Neuron (in vitro differentiated cells): ENCODE results near the gene USP53.

Experiments
- H2AFZ ChIP-seq: one replicate; pipeline ENCODE4 v1.6.1; 2013; ENCODE audit warnings: low read depth, mild to moderate bottlenecking, inconsistent platforms, low read length, moderate library complexity
- H3K27me3 ChIP-seq: one replicate; pipeline ENCODE4 v1.6.1; 2013; ENCODE audit warnings: low read length; ENCODE audit not compliant: insufficient read depth
- H3K36me3 ChIP-seq: one replicate; pipeline ENCODE4 v1.6.1; 2013; ENCODE audit warnings: low read length; ENCODE audit not compliant: insufficient read depth
- H3K4me1 ChIP-seq: one replicate; pipeline ENCODE4 v1.6.1; 2013; ENCODE audit warnings: low read length; ENCODE audit not compliant: insufficient read depth
- H3K4me3 ChIP-seq: 2 replicates; pipeline ENCODE4 v1.5.1; 2013; ENCODE audit warnings: mild to moderate bottlenecking, low read length, moderate library complexity
- H3K9me3 ChIP-seq: one replicate; pipeline ENCODE4 v1.6.1; 2013; ENCODE audit warnings: low read length

The USP53 gene

DNA sequence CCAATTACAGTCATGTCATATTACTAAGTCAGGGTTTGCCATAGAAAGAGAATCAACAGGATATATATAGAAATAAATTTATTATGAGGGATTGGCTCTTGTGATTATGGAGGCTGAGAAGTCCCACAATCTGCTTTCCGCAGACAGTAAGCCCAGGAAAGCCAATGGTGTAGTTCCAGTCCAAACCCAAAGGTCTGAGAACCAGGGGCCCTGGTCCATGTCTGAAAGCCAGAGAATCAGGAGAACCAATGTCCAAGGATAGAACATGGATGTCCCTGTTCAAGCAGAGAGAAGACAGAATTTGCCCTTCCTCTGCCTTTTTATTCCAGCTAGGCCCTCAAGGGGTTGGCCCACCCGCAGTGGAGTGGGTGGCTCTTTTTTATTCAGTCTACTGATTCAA lies 83.8 kb downstream of the USP53 start:
- Histone ChIP-seq H3K9me3 (peaks cover 2% of the 10 kb centered on the region), H3K4me3 (no peak overlapping the region), H3K27me3 (no peaks in the 10 kb centered on the region), H3K4me1 (peaks cover 3% of the 10 kb centered on the region), H3K36me3 (peaks cover 3% of the 10 kb centered on the region), H2AFZ (no peak overlapping the region)

GRCh38 chr4:119297795-119298194 lies 85.3 kb downstream of the USP53 start:
- Histone ChIP-seq H3K4me3 (no peak overlapping the region), H3K36me3 (no peaks in the 10 kb centered on the region), H3K4me1 (peaks cover 3% of the 10 kb centered on the region), H3K9me3 (peaks cover 2% of the 10 kb centered on the region), H2AFZ (no peak overlapping the region), H3K27me3 (no peaks in the 10 kb centered on the region)

GRCh38 chr4:119299260-119299671 lies 86.8 kb downstream of the USP53 start:
- no peaks in the 10 kb centered on the region for H3K36me3 ChIP-seq
- H3K4me3 ChIP-seq: peak overlapping the region; percentile 68
- H3K4me1 ChIP-seq: peaks cover 3% of the 10 kb centered on the region
- H3K27me3 ChIP-seq: no peaks in the 10 kb centered on the region
- no peak overlapping the region for H2AFZ ChIP-seq
- H3K9me3 ChIP-seq: peaks cover 2% of the 10 kb centered on the region

GRCh38 chr4:119299741-119300100 lies 87.2 kb downstream of the USP53 start:
- Histone ChIP-seq H3K4me3 (peak overlapping the region; percentile 68), H2AFZ (no peak overlapping the region), H3K4me1 (peaks cover 3% of the 10 kb centered on the region), H3K9me3 (peaks cover 2% of the 10 kb centered on the region), H3K27me3 (no peaks in the 10 kb centered on the region), H3K36me3 (no peaks in the 10 kb centered on the region)

DNA sequence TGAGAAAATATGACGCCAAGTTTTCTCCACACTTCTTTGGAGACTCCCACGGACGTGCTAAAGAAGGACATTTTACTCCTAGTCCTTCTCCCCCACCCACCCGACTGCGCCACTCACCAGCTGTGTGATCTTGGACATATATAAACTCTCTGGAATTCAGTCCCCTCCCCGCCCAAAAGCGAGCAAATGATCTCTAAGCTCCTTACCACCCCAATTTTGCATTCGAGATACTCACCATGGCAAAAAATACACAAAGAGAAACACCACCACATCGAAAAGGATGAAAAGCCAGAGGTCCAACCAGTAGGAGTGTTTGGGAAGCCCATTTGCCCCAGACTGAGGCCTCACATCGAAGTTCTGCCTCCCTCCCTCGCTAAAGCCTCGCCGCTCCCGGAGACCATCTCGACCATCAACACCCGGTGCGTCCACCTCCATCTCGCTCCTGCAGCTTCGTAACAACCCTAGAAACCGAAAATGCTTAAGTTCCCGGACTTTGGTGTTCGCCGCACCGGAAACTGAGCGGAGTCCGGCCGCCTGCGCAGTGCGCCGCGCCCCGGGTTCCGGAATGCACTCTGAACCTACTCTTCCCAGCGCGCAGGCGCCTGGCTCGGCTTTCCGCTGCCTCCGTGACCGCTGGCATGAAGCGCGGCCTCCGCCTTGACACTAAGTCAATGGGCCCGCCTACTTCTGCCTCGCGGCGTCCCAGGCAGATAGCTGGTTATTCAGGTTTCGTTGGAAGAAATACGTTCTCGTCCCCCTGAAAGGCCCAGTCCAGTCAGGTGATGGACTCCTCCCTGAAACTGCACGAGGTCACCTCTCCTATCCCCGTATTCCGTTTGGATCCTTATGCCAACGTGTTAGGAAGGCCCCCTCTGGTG lies 87.8 kb downstream of the USP53 start:
- H3K27me3 ChIP-seq: no peaks in the 10 kb centered on the region
- H3K9me3 ChIP-seq: peaks cover 2% of the 10 kb centered on the region
- peak overlapping the region; percentile 46 for H2AFZ ChIP-seq
- H3K36me3 ChIP-seq: no peaks in the 10 kb centered on the region
- H3K4me3 ChIP-seq: peak overlapping the region; percentile 68
- peaks cover 3% of the 10 kb centered on the region for H3K4me1 ChIP-seq

GRCh38 chr4:119302073-119302832 lies 89.7 kb downstream of the USP53 start:
- Histone ChIP-seq H3K4me1 (peaks cover 3% of the 10 kb centered on the region), H3K9me3 (peaks cover 2% of the 10 kb centered on the region), H2AFZ (no peak overlapping the region), H3K27me3 (no peaks in the 10 kb centered on the region), H3K36me3 (no peaks in the 10 kb centered on the region), H3K4me3 (no peak overlapping the region)

DNA sequence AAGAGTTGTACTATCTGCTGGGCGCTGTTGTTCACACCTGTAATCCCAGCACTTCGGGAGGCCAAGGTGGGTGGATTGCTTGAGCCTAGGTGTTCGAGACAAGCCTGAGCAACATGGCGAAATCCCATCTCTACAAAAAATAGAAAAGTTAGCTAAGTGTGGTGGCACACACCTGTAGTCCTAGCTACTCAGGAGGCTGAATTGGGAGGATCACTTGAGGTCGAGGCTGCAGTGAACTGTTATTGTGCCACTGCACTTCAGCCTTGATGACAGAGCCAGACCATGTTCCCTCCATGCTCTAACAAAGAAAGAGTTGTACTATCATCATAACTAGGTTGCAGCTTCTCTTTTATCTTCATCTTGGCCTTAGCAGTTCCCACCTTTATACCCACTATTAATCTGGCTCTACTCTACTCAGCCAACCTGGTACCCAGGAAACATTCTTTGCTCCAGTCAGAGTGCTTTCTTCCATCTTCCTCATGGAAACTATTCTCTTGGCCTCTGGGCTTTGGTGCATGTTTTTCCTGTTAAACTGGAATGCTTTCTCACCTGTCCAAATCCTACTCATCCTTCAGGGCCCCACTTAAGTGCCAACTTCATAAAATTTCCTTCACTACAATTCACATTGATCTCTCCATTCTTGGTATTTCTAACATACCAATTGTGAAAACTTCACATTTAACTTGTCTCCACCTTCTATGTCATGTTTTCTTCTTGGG lies 91.2 kb downstream of the USP53 start:
- Histone ChIP-seq H3K27me3 (no peaks in the 10 kb centered on the region), H3K4me1 (peaks cover 3% of the 10 kb centered on the region), H3K9me3 (no peaks in the 10 kb centered on the region), H2AFZ (no peak overlapping the region), H3K36me3 (no peaks in the 10 kb centered on the region), H3K4me3 (no peak overlapping the region)

- H2AFZ ChIP-seq: no peak overlapping the region
- H3K4me1 ChIP-seq: peaks cover 3% of the 10 kb centered on the region
- H3K9me3 ChIP-seq: no peaks in the 10 kb centered on the region
- no peaks in the 10 kb centered on the region for H3K36me3 ChIP-seq
- H3K4me3 ChIP-seq: no peak overlapping the region
- H3K27me3 ChIP-seq: no peaks in the 10 kb centered on the region
These were observed 91.9 kb downstream of the USP53 start for GRCh38 chr4:119304431-119304830.

DNA sequence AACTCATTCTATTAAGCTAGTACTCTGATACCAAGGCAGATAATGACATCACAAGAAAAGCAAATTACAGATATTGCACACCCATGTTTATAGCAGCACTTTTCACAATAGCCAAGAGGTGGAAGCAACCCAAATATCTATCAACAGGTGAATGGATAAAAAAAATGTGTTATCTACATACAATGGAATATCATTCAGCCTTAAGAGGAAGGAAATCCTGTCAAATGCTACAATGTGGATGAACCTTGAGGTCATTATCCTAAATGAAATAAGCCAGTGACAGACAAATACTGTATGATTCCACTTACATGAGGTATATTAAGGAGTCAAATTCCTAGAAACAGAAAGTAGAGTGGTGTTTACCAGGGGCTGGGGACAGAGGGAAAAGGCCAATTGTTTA lies 95.1 kb downstream of the USP53 start:
- Histone ChIP-seq H3K9me3 (no peaks in the 10 kb centered on the region), H3K27me3 (no peaks in the 10 kb centered on the region), H2AFZ (no peak overlapping the region), H3K36me3 (no peaks in the 10 kb centered on the region), H3K4me1 (no peaks in the 10 kb centered on the region), H3K4me3 (no peak overlapping the region)

GRCh38 chr4:119310826-119311225 lies 98.3 kb downstream of the USP53 start:
- H2AFZ ChIP-seq: no peak overlapping the region
- H3K4me3 ChIP-seq: no peak overlapping the region
- H3K27me3 ChIP-seq: peaks cover 3% of the 10 kb centered on the region
- no peaks in the 10 kb centered on the region for H3K4me1 ChIP-seq
- H3K36me3 ChIP-seq: no peaks in the 10 kb centered on the region
- H3K9me3 ChIP-seq: no peaks in the 10 kb centered on the region

DNA sequence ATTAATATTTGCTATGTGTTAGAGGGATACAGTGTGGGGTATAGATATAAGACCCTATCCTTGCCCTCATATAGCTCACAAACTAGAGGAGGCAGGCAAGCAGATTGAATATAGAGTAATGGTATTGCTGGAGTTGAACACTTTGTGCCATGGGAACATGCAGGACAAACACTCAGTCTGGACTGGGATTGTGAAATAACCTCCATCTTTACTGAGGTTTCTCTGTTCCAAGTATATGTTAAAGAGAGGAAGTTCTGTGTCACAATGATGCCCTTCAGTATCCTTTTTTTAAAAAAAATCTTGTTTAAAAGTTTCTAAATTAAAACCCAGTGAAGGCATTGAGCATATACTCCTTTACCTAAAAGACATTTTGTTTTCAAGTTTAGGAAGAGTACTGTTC lies 100.7 kb downstream of the USP53 start:
- Histone ChIP-seq H3K4me3 (no peak overlapping the region), H3K9me3 (no peaks in the 10 kb centered on the region), H2AFZ (no peak overlapping the region), H3K27me3 (peaks cover 3% of the 10 kb centered on the region), H3K36me3 (no peaks in the 10 kb centered on the region), H3K4me1 (no peaks in the 10 kb centered on the region)

DNA sequence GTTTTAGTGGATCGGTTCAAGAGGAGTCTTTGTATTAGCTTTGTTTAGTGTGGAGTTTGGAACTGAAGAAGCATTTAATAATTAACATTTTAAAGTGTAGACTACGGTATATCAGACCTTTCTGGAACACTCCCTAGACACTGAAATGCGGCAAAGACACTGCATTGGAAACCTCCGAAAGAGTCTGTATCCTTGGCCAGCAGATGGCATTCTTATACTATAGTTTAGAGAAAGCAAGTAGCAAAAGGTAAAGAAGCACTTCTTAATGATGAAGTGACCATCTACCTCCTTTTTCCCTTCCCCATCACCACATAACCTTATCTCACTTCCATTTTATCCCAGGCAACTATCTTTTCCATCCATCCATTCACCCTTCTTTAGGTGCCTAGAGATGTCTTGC lies 101.8 kb downstream of the USP53 start:
- Histone ChIP-seq H3K27me3 (peaks cover 3% of the 10 kb centered on the region), H2AFZ (no peak overlapping the region), H3K9me3 (no peaks in the 10 kb centered on the region), H3K4me3 (no peak overlapping the region), H3K4me1 (no peaks in the 10 kb centered on the region), H3K36me3 (no peaks in the 10 kb centered on the region)

DNA sequence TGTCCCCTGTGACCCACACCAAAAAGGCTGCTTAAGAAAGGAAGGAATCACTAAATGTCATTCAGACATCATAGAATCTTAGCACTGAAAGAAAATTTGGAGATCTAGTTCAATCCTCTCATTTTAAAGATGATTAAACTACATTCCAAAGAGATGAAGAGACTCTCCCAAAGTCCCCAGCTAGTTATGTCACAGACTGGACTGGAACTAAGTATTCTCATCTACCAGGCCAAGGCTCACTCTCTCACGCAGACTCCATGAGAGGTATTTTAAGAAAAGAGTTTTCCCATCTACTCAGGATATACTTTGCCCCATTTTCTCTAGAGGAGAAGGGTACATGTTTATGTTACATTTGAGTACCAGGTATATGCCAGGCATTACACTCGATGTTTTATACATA lies 102.5 kb downstream of the USP53 start:
- no peaks in the 10 kb centered on the region for H3K4me1 ChIP-seq
- no peak overlapping the region for H3K4me3 ChIP-seq
- no peak overlapping the region for H2AFZ ChIP-seq
- H3K36me3 ChIP-seq: no peaks in the 10 kb centered on the region
- H3K27me3 ChIP-seq: peaks cover 3% of the 10 kb centered on the region
- H3K9me3 ChIP-seq: no peaks in the 10 kb centered on the region
